HG03354 (cell line): ENCODE measurements around the gene AKAP13.
A peak's percentile ranks its signal among the peaks of the same experiment; 100 is the strongest.
"Not testable (repeated sequence)": the region's sequence is repeated elsewhere in the genome, so short reads cannot be mapped to it uniquely, and the experiment has no call there.

Experiments
- ATAC-seq: cut with Tn5 transposase; IDR thresholded peaks from one replicate; pipeline ENCODE4 v1.9.1; 2021; ENCODE audit warnings: mild to moderate bottlenecking; ENCODE audit not compliant: unreplicated experiment, poor library complexity, severe bottlenecking

AKAP13 gene

DNA sequence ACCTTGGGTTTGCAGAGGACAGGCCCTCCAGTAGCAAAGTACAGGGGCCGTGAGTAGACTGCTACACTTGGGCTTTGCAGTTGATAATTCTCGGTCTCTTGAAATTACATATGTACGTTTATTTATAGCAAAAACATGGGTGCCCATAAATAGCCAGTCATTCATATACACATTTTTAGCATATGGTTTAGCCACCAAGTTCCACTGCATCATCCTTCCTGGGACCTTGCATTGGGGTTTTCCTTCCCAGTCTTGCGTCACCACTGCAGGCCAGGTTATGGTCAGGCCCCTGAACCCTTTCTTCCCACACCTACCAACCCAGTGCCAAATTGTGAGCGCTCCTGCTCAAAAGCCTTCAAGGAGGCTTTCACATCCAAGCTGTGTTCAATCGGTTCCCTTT, 401.7 kb downstream of the AKAP13 start:
- no peak for ATAC-seq

GRCh38 chr15:85785887-85786780, 405.7 kb downstream of the AKAP13 start:
- no peak for ATAC-seq

DNA sequence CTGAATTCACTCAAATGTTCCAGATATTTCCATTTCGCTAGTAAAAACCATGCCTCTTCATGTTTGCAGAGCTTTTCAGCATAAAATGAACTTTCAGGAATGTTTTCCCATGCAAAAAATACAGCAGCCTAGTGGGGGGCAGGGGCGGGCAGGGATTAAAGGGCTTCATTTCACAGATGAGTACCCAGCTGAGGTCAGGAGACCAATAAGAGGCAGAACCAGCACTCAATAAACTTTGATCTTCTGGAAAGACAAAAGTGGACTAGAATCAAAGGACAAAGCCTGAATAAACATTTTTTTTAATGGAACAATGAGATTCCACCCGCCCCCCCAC, 406.3 kb downstream of the AKAP13 start:
- ATAC-seq: no peak

DNA sequence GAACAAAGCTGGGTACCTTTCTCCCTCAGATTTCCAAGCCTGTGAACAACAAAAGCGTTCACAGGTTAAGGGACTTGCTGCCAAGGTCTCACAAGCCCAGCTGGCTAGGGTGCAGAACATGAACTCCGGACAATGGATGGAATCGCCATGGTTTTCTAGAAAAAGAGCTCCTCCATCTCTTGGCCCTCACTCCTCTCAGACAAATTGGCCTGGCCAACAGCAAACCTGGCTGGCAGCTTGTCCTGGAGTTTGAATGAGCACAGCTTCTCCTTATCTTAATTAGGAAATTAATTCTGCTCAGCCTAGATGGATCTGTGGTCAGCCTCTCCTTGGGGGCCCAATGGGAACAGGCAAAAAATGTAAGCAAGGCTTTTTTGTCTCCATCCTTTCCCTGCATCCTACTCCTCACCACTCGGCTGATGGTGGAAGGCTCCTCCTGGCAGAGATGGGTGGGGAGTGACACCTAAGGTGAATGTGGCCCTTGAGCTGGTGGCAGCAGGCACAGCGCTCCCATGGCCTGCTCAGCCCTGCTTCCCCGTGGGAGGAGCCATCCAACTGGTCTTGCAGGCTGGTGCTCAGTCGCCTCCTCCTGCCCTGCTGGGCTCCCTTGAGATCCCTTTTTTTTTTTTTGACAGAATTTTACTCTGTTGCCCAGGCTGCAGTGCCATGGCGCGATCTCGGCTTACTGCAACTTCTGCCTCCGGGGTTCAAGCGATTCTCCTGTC, 408.5 kb downstream of the AKAP13 start:
- no peak for ATAC-seq

DNA sequence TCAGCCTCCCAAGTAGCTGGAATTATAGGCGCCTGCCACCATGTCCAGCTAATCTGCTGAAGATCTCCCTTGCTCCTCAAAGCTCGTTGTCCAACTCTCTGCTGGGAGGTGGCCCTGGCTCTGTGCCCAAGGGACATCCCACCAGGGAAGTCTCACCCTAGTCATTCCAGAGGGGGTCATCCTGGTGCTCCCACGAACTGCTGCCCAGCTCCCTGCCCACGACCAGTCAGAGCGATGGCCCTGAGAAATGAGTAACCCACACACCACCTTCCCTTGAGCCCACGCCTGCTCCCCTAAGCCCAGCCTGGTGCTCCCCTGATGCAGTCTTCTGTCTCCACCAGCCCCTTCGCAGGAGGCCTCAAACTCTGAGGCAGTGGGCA, 409.1 kb downstream of the AKAP13 start:
- ATAC-seq: no peak

- no peak for ATAC-seq
These were observed 411.8 kb downstream of the AKAP13 start for GRCh38 chr15:85792102-85792731.

DNA sequence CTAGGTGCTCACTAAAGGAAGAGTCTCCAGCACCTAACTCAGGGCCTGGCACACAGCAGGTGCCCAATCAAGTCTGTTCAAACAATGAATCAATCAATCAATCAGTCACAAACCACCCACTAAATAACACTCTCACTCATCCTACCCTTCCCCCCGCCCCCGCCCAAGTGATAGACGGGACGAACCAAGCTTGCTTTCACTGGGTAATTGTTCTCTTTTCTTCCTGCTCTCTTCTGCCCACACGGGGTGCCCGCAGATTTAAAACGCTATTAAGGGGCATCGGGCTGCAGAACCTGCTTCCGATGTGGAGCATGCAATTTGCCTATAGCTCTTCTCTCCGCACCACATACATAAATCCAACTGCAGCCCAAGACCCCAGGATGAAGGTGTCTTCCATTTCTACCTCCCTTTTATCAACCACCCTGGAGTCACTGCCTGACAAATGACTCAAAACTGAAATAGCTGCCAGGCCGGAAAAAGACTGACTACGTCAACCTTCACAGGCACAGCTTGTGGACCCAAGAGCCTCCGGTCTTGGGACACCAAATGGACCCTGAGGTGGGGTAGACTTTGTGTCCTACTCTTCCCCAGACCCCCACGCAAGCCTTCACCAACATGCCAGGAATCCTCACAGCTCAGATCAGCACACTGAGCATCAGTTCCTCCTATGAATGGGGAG, 412.6 kb downstream of the AKAP13 start:
- no peak for ATAC-seq

DNA sequence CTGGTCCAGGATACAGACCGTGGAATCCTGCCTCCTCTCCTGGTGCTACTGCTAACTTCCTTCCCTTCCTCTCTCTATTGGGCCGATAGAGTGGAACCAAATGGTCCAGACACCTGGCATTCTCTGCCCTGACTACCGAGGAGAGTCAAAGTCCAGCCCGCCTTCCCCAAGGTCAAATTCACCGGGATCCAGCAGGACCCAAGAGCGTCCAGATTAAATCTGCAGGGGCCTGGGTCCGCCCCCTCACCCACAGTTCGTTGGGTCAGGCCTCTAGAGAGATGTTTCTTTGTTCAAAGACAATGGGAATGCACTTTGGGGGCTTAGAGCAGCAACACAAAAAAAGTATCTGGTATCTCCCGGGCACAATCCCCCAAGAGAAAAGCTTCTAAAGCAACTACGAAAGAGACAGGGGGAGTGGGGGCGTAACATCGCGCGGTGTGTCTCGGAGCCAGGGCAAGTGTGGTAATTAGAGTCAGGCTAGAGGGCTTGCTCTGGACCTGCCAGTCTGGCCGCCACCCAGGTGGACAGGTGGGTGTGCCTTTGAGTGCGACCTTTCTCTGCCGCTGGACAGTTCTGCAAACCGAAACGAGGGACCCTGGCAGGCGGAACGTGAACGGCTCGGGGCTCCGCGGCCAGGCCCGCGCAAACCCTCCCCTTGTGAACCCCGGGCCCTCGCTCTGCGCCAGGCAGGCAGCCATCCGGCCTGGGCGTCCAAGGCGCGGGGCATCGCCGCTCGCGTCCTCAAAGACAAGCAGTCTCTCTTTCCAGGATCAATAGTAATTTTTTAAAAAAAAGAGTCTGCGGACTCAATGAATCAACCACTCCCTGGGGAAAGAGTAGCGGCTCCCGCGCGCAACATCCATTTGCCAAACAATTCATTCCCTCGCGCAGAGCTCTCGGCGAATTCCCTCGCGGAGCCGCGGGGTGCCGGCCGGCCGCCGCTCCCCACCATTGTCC, 413.5 kb downstream of the AKAP13 start:
- peak; percentile 60 for ATAC-seq

- peak; percentile 98 for ATAC-seq
These were observed 414.4 kb downstream of the AKAP13 start, which contains the start of gene KLHL25 for GRCh38 chr15:85794598-85795336. Gene KLHL25, minus strand, starts transcription at chr15:85794925. Its CDS starts 25,115 bp downstream, at chr15:85769810.

- ATAC-seq: no peak
These were observed 415.2 kb downstream of the AKAP13 start for GRCh38 chr15:85795337-85796305.

DNA sequence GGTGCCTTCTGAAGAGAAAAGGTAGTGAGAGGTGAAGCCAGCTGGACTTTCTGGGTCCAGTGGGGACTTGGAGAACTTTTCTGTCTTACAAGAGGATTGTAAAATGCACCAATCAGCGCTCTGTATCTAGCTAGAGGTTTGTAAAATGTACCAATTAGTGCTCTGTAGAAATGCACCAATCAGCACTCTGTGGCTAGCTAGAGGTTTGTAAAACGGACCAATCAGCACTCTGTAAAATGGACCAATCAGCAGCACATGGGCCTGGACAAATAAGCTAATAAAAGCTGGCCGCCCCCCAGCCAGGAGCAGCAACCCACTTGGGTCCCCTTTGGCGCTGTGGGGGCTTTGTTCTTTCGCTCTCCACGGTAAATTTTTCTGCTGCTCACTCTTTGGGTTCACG, 416.0 kb downstream of the AKAP13 start:
- not testable (repeated sequence) for ATAC-seq
